ENCODE measurements around the gene AIP. TPM values are rescaled to one million over a fixed set of nuclear protein-coding genes. Genes with fewer than 3 reads are reported as not detected.

Gene AIP
- total and polyA plus RNA-seq, 2 donors (not counting 3 experiments of a cell fraction or from before 2014, with no cell fraction given): 46.3 to 114 TPM

GRCh38 chr11:67437082-67437808 is 45.6 kb upstream of the AIP start, which contains the start of gene PTPRCAP:
Gene PTPRCAP, minus strand, starts transcription at chr11:67437682. Its CDS starts 63 bp downstream, at chr11:67437619.
- Histone ChIP-seq H2AFZ (ENCODE audit: low read depth, low read length) (no peak within 1 kb of the TSS), H3K27ac (ENCODE audit: insufficient read depth, low read depth, low read length) (no peak within 1 kb of the TSS), H3K9ac (replicated peaks; ENCODE audit: extremely low read depth, insufficient read depth, low read length) (no peak within 1 kb of the TSS), H3K4me2 (ENCODE audit: insufficient read depth, low read length) (no peak within 1 kb of the TSS), H3K36me3 (ENCODE audit: control insufficient read depth in 2 of 2, extremely low read depth in 1 of 2, insufficient read depth in 2 of 2, low read length in 2 of 2) (peaks cover 0 to 45% of the 10 kb centered on the region in 2 experiments), H3K4me1 (ENCODE audit: control insufficient read depth, extremely low read depth, insufficient read depth, low read length) (peaks cover under 1% of the 10 kb centered on the region), H4K20me1 (replicated peaks; ENCODE audit: control insufficient read depth, extremely low read depth, insufficient read depth, low read length) (no peaks in the 10 kb centered on the region), H3K27me3 (ENCODE audit: control insufficient read depth in 2 of 2, insufficient read depth in 2 of 2, low read length in 2 of 2) (no peaks in the 10 kb centered on the region), H3K4me3 (replicated peaks in 1 of 3; ENCODE audit: insufficient read depth in 1 of 3, low read depth in 1 of 3, low read length in 3 of 3) (no peak within 1 kb of the TSS), H3K9me1 (replicated peaks; ENCODE audit: control insufficient read depth, extremely low read depth, insufficient read depth, low read length) (no peaks in the 10 kb centered on the region), H3K9me3 (replicated peaks; ENCODE audit: control insufficient read depth, insufficient read depth, low read length) (no peaks in the 10 kb centered on the region), H3K79me2 (ENCODE audit: control insufficient read depth, insufficient read depth, low read length) (peaks cover 3% of the 10 kb centered on the region)
- DNase-seq (ENCODE audit: low read depth, low spot score) (no peak), FAIRE-seq (no peak)
- POLR2A ChIA-PET: no interaction called here
- BruUV-seq (replicated peaks): no TSS peak
- dilution Hi-C loops (cut with MboI; ENCODE audit: extremely low pct_ligation_motif_present, low sequenced_read_pairs) (no loop called here), intact Hi-C loops (cut with micrococcal nuclease) (no loop called here)
- no peak for TF ChIP-seq MYC (IDR thresholded peaks at IDR 0.05; ENCODE audit: low read depth, low read length)
- no peak for TF ChIP-seq GATA2 (IDR thresholded peaks at IDR 0.05; ENCODE audit: insufficient read depth, insufficient read length, low read depth, low read length)
- no peak for TF ChIP-seq MAX (IDR thresholded peaks at IDR 0.05; ENCODE audit: insufficient read depth, insufficient read length)
- no peak for TF ChIP-seq EZH2 (IDR thresholded peaks at IDR 0.05; ENCODE audit: borderline replicate concordance, low read depth, low read length, severe bottlenecking)
- CTCF ChIA-PET: interaction anchor here (1.6 kb wide), 1 partner anchor 36 kb away, joined by 9 read pairs; the partner anchor contains the start of gene PPP1CA

GRCh38 chr11:67437809-67438157 is 45.0 kb upstream of the AIP start:
- Histone ChIP-seq H3K27ac (ENCODE audit: insufficient read depth, low read depth, low read length) (no peak overlapping the region), H3K79me2 (ENCODE audit: control insufficient read depth, insufficient read depth, low read length) (peaks cover 8% of the 10 kb centered on the region), H3K4me3 (replicated peaks in 1 of 3; ENCODE audit: insufficient read depth in 1 of 3, low read depth in 1 of 3, low read length in 3 of 3) (no peak overlapping the region), H3K36me3 (ENCODE audit: control insufficient read depth in 2 of 2, extremely low read depth in 1 of 2, insufficient read depth in 2 of 2, low read length in 2 of 2) (peaks cover 0 to 43% of the 10 kb centered on the region in 2 experiments), H3K9ac (replicated peaks; ENCODE audit: extremely low read depth, insufficient read depth, low read length) (no peak overlapping the region), H2AFZ (ENCODE audit: low read depth, low read length) (no peak overlapping the region), H3K9me3 (replicated peaks; ENCODE audit: control insufficient read depth, insufficient read depth, low read length) (no peaks in the 10 kb centered on the region), H4K20me1 (replicated peaks; ENCODE audit: control insufficient read depth, extremely low read depth, insufficient read depth, low read length) (no peaks in the 10 kb centered on the region), H3K4me2 (ENCODE audit: insufficient read depth, low read length) (no peak overlapping the region), H3K27me3 (ENCODE audit: control insufficient read depth in 2 of 2, insufficient read depth in 2 of 2, low read length in 2 of 2) (no peaks in the 10 kb centered on the region), H3K9me1 (replicated peaks; ENCODE audit: control insufficient read depth, extremely low read depth, insufficient read depth, low read length) (no peaks in the 10 kb centered on the region), H3K4me1 (ENCODE audit: control insufficient read depth, extremely low read depth, insufficient read depth, low read length) (peaks cover 6% of the 10 kb centered on the region)
- intact Hi-C loops (cut with micrococcal nuclease): no loop called here
- FAIRE-seq (no peak), DNase-seq (ENCODE audit: low read depth, low spot score) (no peak)
- POLR2A ChIA-PET: no interaction called here
- no peak for TF ChIP-seq MYC (IDR thresholded peaks at IDR 0.05; ENCODE audit: low read depth, low read length)
- TF ChIP-seq MAX (IDR thresholded peaks at IDR 0.05; ENCODE audit: insufficient read depth, insufficient read length): no peak
- TF ChIP-seq FOS (IDR thresholded peaks at IDR 0.05; ENCODE audit: borderline replicate concordance, insufficient read depth, low read length): no peak
- TF ChIP-seq GATA2 (IDR thresholded peaks at IDR 0.05; ENCODE audit: insufficient read depth, insufficient read length, low read depth, low read length): no peak
- no peak for TF ChIP-seq EZH2 (IDR thresholded peaks at IDR 0.05; ENCODE audit: borderline replicate concordance, low read depth, low read length, severe bottlenecking)
- TF ChIP-seq POLR2A (IDR thresholded peaks at IDR 0.05; ENCODE audit: low read depth, low read length): no peak
- TF ChIP-seq POLR2AphosphoS5 (IDR thresholded peaks at IDR 0.05; ENCODE audit: insufficient read depth, low read depth, low read length): no peak
- TF ChIP-seq JUN (IDR thresholded peaks at IDR 0.05; ENCODE audit: borderline replicate concordance, insufficient read depth, insufficient read length, low read depth): no peak
- no peak for TF ChIP-seq CTCF (IDR thresholded peaks at IDR 0.05; ENCODE audit: extremely low read depth in 1 of 2, insufficient read depth in 1 of 2, low read depth in 1 of 2, low read length in 2 of 2)
- BruUV-seq (replicated peaks): no TSS peak
- CTCF ChIA-PET: interaction anchor here (1.6 kb wide), 1 partner anchor 36 kb away, joined by 9 read pairs; the partner anchor contains the start of gene PPP1CA
- dilution Hi-C loops (cut with MboI; ENCODE audit: extremely low pct_ligation_motif_present, low sequenced_read_pairs): no loop called here

Data from endothelial cell of umbilical vein (primary cell).